Measurements from ENCODE around the gene B4GALT6.

GRCh38 chr18:31574359-31574758 is 110.0 kb downstream of the B4GALT6 start:
- TF ChIP-seq POLR2AphosphoS5 (IDR thresholded peaks at IDR 0.05; ENCODE audit: low read depth, low read length): no peak
- TF ChIP-seq POLR2A (IDR thresholded peaks at IDR 0.05; ENCODE audit: low read depth, low read length): no peak

Data from GM12892 (cell line).